GM12878 (cell line): ENCODE results near the gene HMX3. TPM values are rescaled to one million over a fixed set of nuclear protein-coding genes. Genes with fewer than 3 reads are reported as not detected.

ENCODE experiments used
- ATAC-seq: fragments of 200-7000 bp; cut with Tn5 transposase; 3 replicates; pipeline ENCODE4 v1.9.1; 2020; ENCODE audit warnings: mild to moderate bottlenecking, moderate library complexity
- BruUV-seq: library from RNA; stranded (reverse); fragments of 400-500 nt; replicated peaks from 2 replicates; lab custom pipeline; 2021; lab: Mats Ljungman, UMichigan
- CTCF ChIA-PET: fragments of 300-600 bp; sonication (Branson Sonifier 250); formaldehyde crosslinking; extraction: SDS; loops from one replicate; lab custom pipeline; 2021; ENCODE audit warnings: inconsistent platforms; lab: Yijun Ruan, JAX
- POLR2A ChIA-PET: fragments of 350-600 bp; formaldehyde crosslinking; extraction: SDS; loops from one replicate; lab custom pipeline; 2021; ENCODE audit warnings: inconsistent platforms; lab: Charles Lee
- RAD21 ChIA-PET: fragments of 300-600 bp; sonication (Branson Sonifier 250); formaldehyde crosslinking; loops from one replicate; lab custom pipeline; 2023; ENCODE audit warnings: antibody characterized with exemption; ENCODE audit not compliant: unreplicated experiment; lab: Charles Lee
- SMC1A ChIA-PET: fragments of 300-600 bp; sonication (Branson Sonifier 250); formaldehyde crosslinking; loops from one replicate; lab custom pipeline; 2023; ENCODE audit not compliant: unreplicated experiment, uncharacterized antibody; lab: Charles Lee
- DNase-seq: peaks from one replicate; pipeline ENCODE4 v3.0.0-alpha.2; 2011; ENCODE audit warnings: low read depth, low spot score
- FAIRE-seq: peaks from 3 replicates; lab custom pipeline; 2011; peaks lifted over from hg19 to GRCh38; lab: Jason Lieb, UNC
- H2AFZ ChIP-seq: 2 replicates; pipeline ENCODE4 v1.6.0; 2011; ENCODE audit warnings: low read depth, low read length, control low read depth; ENCODE audit not compliant: control insufficient read depth
- H3K27ac ChIP-seq: 2 replicates; pipeline ENCODE4 v1.5.1; 2011; ENCODE audit warnings: control low read depth; ENCODE audit not compliant: control insufficient read depth, insufficient read depth
- H3K27me3 ChIP-seq, 2 experiments: replicated peaks in 1 of 2; 2 replicates each; pipeline versions ENCODE4 v1.6.0 to v1.6.1; 2011; ENCODE audit warnings: low read length in 1 of 2; ENCODE audit not compliant: control insufficient read depth in 2 of 2, insufficient read depth in 2 of 2
- H3K36me3 ChIP-seq, 2 experiments: 2 replicates each; pipeline ENCODE4 v1.5.1; 2011; ENCODE audit warnings: low read length in 1 of 2; ENCODE audit not compliant: control insufficient read depth in 2 of 2, insufficient read depth in 2 of 2
- H3K4me1 ChIP-seq: 2 replicates; pipeline ENCODE4 v1.6.1; 2011; ENCODE audit warnings: mild to moderate bottlenecking, low read length, moderate library complexity, mixed read lengths; ENCODE audit not compliant: control insufficient read depth, insufficient read depth
- H3K4me2 ChIP-seq: 2 replicates; pipeline ENCODE4 v1.6.0; 2011; ENCODE audit warnings: control low read depth; ENCODE audit not compliant: control insufficient read depth, insufficient read depth
- H3K4me3 ChIP-seq: fragments of 200-600 bp; sonication (generic); 2 replicates; pipeline ENCODE4 v1.5.1; 2016
- H3K79me2 ChIP-seq: 2 replicates; pipeline ENCODE4 v1.6.0; 2011; ENCODE audit warnings: low read length; ENCODE audit not compliant: control insufficient read depth, insufficient read depth
- H3K9ac ChIP-seq: 2 replicates; pipeline ENCODE4 v1.8.0; 2011; ENCODE audit warnings: low read length, control low read depth, mixed read lengths; ENCODE audit not compliant: control insufficient read depth, insufficient read depth
- H3K9me3 ChIP-seq: replicated peaks from 3 replicates; pipeline ENCODE4 v1.5.1; 2011; ENCODE audit warnings: mild to moderate bottlenecking, low read length; ENCODE audit not compliant: control insufficient read depth, insufficient read depth
- H4K20me1 ChIP-seq: 2 replicates; pipeline ENCODE4 v1.6.0; 2011; ENCODE audit not compliant: control insufficient read depth, insufficient read depth
- EED ChIP-seq: sonication (generic); IDR thresholded peaks from 2 replicates; pipeline ENCODE4 v1.6.1; 2016; ENCODE audit warnings: antibody characterized with exemption, low read depth
- EGR1 ChIP-seq, 2 experiments: IDR thresholded peaks; 1 replicate in 1 of 2; 2 replicates in 1 of 2; pipeline ENCODE4 v1.6.1; 2011 to 2012; ENCODE audit warnings: low read depth in 2 of 2, low read length in 2 of 2, borderline replicate concordance in 1 of 2, mild to moderate bottlenecking in 1 of 2, moderate library complexity in 1 of 2
- NKRF ChIP-seq: fragments of 450-650 bp; conservative IDR thresholded peaks from 2 replicates; pipeline ENCODE4 v1.6.1; 2017; ENCODE audit warnings: mild to moderate bottlenecking, moderate library complexity
- WGBS: methylation state at CpG from one replicate; pipeline ENCODE4 v1.1.6; 2016; ENCODE audit warnings: low lambda C conversion rate; ENCODE audit not compliant: insufficient replicate concordance, insufficient coverage; ENCODE audit errors: missing lambda C conversion rate; 5-methylcytosine and 5-hydroxymethylcytosine counted together
- in situ Hi-C: fragments of 300-500 bp; cut with MboI; formaldehyde crosslinking; loops from 9 replicates; pipeline ENCODE4 v1.14.3; 2018; ENCODE audit warnings: mixed read lengths
- intact Hi-C: fragments of 100-400 bp; cut with micrococcal nuclease; formaldehyde crosslinking; loops from one replicate; pipeline ENCODE4 v1.14.2; 2022; ENCODE audit not compliant: unreplicated experiment
- polyA plus RNA-seq, 11 experiments: library from polyadenylated mRNA; depleted of rRNA in 4 of 11; unstranded in 6 of 11; stranded (reverse) in 5 of 11; fragments of >200 nt; fragmentation: Nextera tagmentation in 4 of 11; fragmentation: Illumina TruSeq in 1 of 11; extraction: Ambion mirVana in 4 of 11; extraction: Trizol in 1 of 11; gene quantifications; 1 replicate in 1 of 11; 2 replicates in 10 of 11; pipeline versions ENCODE4 v1.2.1 to v1.2.3, GENCODE V29; 2011 to 2016; ENCODE audit warnings: inconsistent platforms in 2 of 11, missing spikeins in 2 of 11, low read depth in 1 of 11
- total RNA-seq, 4 experiments: library from RNA; depleted of rRNA in 3 of 4; stranded (reverse); fragments of >200 nt in 3 of 4; fragmentation: Illumina TruSeq in 1 of 4; extraction: Trizol in 1 of 4; gene quantifications; 2 replicates each; pipeline versions ENCODE4 v1.2.1 to v1.2.3, GENCODE V29; 2013 to 2021

HMX3 gene
- total and polyA plus RNA-seq, 10 of the 15 experiments (the other 5 are each of a cell fraction or from before 2014, with no cell fraction given): 0.63 to 60.5 (median 15.3) TPM; not detected in 2

GRCh38 chr10:123136221-123136805 lies 543 bp downstream of the HMX3 start:
- intact Hi-C loops (no loop called here), in situ Hi-C loops (no loop called here)
- CTCF ChIA-PET: no interaction called here
- H3K4me3 ChIP-seq: peak overlapping the region; percentile 86
- BruUV-seq: no TSS peak
- peak overlapping the region; percentile 54 for H3K27ac ChIP-seq
- peaks cover 7% of the 10 kb centered on the region for H3K4me1 ChIP-seq
- H3K36me3 ChIP-seq: no peaks in the 10 kb centered on the region; a peak in 1 of 4 replicates
- peaks cover 7 to 22% of the 10 kb centered on the region in 2 experiments; a peak in 3 of 4 replicates for H3K27me3 ChIP-seq
- WGBS: 8% methylated on average over 59 of the region's 59 CpGs
- H2AFZ ChIP-seq: no peak overlapping the region
- ATAC-seq: no peak
- H4K20me1 ChIP-seq: no peaks in the 10 kb centered on the region
- H3K4me2 ChIP-seq: peak overlapping the region; percentile 60; the same call in 1 of the 2 replicates
- peak overlapping the region; percentile 63 for H3K9ac ChIP-seq
- H3K79me2 ChIP-seq: peaks cover 31% of the 10 kb centered on the region
- H3K9me3 ChIP-seq: no peaks in the 10 kb centered on the region; the same call in 2 of the 3 replicates
- 0 out of 3 replicates have a peak, but pooled peaks of 1 of the 2 experiments have one; percentile 27 for TF ChIP-seq EGR1 (IDR thresholded peaks at IDR 0.05; ENCODE audit: borderline replicate concordance in 1 of 2, low read depth in 2 of 2, low read length in 2 of 2)
- no peak for TF ChIP-seq NKRF
- TF ChIP-seq EED: 0 out of 2 replicates have a peak, but pooled peaks have one; percentile 22
- TF ChIP-seq, all 136 proteins: peak for 2
- POLR2A ChIA-PET: no interaction called here
- RAD21 ChIA-PET: no interaction called here
- FAIRE-seq (no peak), DNase-seq (no peak)
- SMC1A ChIA-PET: no interaction called here
